ENCODE results near the gene WDFY2.

GRCh38 chr13:51608857-51609406 lies 24.7 kb downstream of the WDFY2 start:
- TF ChIP-seq POLR2A (IDR thresholded peaks at IDR 0.05) = no peak
- TF ChIP-seq, protein P1, sequence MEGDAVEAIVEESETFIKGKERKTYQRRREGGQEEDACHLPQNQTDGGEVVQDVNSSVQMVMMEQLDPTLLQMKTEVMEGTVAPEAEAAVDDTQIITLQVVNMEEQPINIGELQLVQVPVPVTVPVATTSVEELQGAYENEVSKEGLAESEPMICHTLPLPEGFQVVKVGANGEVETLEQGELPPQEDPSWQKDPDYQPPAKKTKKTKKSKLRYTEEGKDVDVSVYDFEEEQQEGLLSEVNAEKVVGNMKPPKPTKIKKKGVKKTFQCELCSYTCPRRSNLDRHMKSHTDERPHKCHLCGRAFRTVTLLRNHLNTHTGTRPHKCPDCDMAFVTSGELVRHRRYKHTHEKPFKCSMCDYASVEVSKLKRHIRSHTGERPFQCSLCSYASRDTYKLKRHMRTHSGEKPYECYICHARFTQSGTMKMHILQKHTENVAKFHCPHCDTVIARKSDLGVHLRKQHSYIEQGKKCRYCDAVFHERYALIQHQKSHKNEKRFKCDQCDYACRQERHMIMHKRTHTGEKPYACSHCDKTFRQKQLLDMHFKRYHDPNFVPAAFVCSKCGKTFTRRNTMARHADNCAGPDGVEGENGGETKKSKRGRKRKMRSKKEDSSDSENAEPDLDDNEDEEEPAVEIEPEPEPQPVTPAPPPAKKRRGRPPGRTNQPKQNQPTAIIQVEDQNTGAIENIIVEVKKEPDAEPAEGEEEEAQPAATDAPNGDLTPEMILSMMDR (IDR thresholded peaks at IDR 0.05) = no peak
